ENCODE results near the gene HSPB1.

DNA sequence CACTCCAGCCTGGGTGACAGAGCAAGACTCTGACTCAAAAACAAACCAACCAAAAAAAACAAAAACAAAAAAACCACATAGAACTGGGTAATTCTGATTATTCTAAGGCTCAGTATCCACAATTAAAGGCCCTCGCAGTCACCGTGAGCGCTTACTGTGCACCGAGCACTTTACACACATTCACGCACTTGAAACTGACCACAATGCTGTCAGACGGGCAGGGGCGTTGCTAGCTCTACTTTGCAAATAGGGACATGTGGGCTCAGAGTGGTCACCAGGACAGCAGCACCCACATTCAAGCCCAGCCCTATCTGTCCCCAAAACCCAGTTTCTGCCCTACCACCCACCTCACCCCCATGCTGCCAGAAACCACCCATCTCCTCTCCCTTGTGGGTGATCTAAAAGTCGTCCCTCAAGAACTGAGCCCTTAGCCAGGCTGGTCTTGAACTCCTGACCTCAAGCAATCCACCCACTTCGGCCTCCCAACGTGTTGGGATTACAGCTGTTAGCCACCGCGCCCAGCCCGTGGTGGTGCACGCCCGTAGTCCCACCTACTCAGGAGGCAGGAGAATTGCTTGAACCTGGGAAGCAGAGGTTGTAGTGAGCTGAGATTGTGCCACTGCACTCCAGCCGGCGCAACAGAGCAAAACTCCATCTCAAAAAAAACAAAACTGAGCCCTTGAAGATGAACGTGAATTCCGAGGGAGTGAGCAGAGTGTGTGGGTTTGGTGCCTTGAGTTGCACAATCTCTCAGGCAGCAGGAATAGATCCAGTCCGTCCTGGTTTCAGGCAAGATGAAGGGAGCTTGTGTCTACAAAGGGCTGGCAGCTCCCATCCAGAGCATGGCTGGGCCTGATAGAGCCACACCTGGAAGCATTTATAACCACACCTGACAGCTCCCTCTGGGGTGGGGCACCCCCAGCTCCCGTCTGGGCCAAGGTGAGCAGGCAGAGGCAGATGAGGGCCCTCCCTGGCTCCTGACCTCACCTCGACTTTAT, 5.4 kb upstream of the HSPB1 start:
- TF ChIP-seq, protein P1, sequence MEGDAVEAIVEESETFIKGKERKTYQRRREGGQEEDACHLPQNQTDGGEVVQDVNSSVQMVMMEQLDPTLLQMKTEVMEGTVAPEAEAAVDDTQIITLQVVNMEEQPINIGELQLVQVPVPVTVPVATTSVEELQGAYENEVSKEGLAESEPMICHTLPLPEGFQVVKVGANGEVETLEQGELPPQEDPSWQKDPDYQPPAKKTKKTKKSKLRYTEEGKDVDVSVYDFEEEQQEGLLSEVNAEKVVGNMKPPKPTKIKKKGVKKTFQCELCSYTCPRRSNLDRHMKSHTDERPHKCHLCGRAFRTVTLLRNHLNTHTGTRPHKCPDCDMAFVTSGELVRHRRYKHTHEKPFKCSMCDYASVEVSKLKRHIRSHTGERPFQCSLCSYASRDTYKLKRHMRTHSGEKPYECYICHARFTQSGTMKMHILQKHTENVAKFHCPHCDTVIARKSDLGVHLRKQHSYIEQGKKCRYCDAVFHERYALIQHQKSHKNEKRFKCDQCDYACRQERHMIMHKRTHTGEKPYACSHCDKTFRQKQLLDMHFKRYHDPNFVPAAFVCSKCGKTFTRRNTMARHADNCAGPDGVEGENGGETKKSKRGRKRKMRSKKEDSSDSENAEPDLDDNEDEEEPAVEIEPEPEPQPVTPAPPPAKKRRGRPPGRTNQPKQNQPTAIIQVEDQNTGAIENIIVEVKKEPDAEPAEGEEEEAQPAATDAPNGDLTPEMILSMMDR (conservative IDR thresholded peaks at IDR 0.05 in 1 of 2, IDR thresholded peaks at IDR 0.05 in 1 of 2; ENCODE audit: low read depth in 1 of 2, low read length in 2 of 2): no peak
- no peak for TF ChIP-seq EZH2 (IDR thresholded peaks at IDR 0.05; ENCODE audit: low read length, missing control alignments)

Data from fibroblast of lung (primary cell).